Heart left ventricle (tissue), 16 donors: ENCODE results near the gene HOXB2. TPM values are rescaled to one million over a fixed set of nuclear protein-coding genes. Genes with fewer than 3 reads are reported as not detected.

ENCODE experiments used
- ATAC-seq, 4 donors: fragments of 200-7000 bp; cut with Tn5 transposase; one replicate each; pipeline ENCODE4 v1.9.1; 2020 to 2022; ENCODE audit warnings: moderate library complexity in 4 of 4, mild to moderate bottlenecking in 3 of 4, moderate number of reproducible peaks in 1 of 4
- DNase-seq, 5 donors: peaks; one replicate each; pipeline ENCODE4 v3.0.0-alpha.2; 2020
- H3K27ac ChIP-seq, 12 donors: fragments of 200-600 bp; sonication (generic) in 4 of 12; one replicate each; pipeline versions ENCODE4 v1.5.0 to v1.8.0; 2016 to 2022; ENCODE audit warnings: mild to moderate bottlenecking in 2 of 12
- H3K27me3 ChIP-seq, 9 donors: fragments of 200-600 bp; sonication (generic) in 2 of 9; one replicate each; pipeline versions ENCODE4 v1.5.1 to v1.8.0; 2016 to 2022; ENCODE audit warnings: mild to moderate bottlenecking in 3 of 9
- H3K36me3 ChIP-seq, 9 donors: fragments of 200-600 bp; sonication (generic) in 2 of 9; one replicate each; pipeline versions ENCODE4 v1.5.0 to v1.8.0; 2018 to 2022; ENCODE audit warnings: mild to moderate bottlenecking in 2 of 9
- H3K4me1 ChIP-seq, 12 donors: fragments of 200-600 bp; sonication (generic) in 4 of 12; one replicate each; pipeline versions ENCODE4 v1.5.0 to v1.8.0; 2016 to 2022; ENCODE audit warnings: mild to moderate bottlenecking in 3 of 12
- H3K4me3 ChIP-seq, 12 donors: fragments of 200-600 bp; sonication (generic) in 4 of 12; one replicate each; pipeline versions ENCODE4 v1.5.0 to v1.8.0; 2017 to 2022; ENCODE audit warnings: mild to moderate bottlenecking in 9 of 12, moderate library complexity in 4 of 12
- H3K9me3 ChIP-seq, 12 donors: fragments of 200-600 bp; sonication (generic) in 4 of 12; one replicate each; pipeline versions ENCODE4 v1.5.0 to v1.8.0; 2016 to 2022; ENCODE audit warnings: mild to moderate bottlenecking in 1 of 12
- POLR2A ChIP-seq, 2 donors: fragments of 450-650 bp; IDR thresholded peaks; one replicate each; pipeline ENCODE4 v1.6.1; 2017; ENCODE audit warnings: antibody characterized with exemption in 2 of 2, mild to moderate bottlenecking in 2 of 2, moderate library complexity in 2 of 2
- whole genome bisulfite sequencing, 4 donors: extraction: QIAGEN DNeasy Blood & Tissue Kit in 2 of 4; methylation state at CpG; one replicate each; pipeline versions ENCODE4 v1.1.5 to v1.1.7; 2013 to 2018; 5-methylcytosine and 5-hydroxymethylcytosine counted together
- intact Hi-C, 10 donors: fragments of 100-400 bp; cut with DNase I; formaldehyde crosslinking; loops; one replicate each; pipeline versions ENCODE4 v1.11.1 to v1.14.2; 2022
- polyA plus RNA-seq, 2 donors: library from polyadenylated mRNA; stranded (reverse); fragments of 200-250 nt; gene quantifications; one replicate each; pipeline ENCODE4 v1.2.3, GENCODE V29; 2013
- total RNA-seq, 9 donors: library from RNA; depleted of rRNA in 2 of 9; stranded (reverse); fragments of >200 nt in 2 of 9; fragmentation: NEBNext Ultra II Directional in 3 of 9; extraction: Animal tissue kit (Norgen Biotek cat#: 25700) in 3 of 9; gene quantifications; one replicate each; pipeline versions ENCODE4 v1.1.0 to v1.2.4, GENCODE V29; 2016 to 2023
- TF ChIP-seq, protein P1 (sequence below), 12 donors: fragments of 200-600 bp; sonication (generic) in 4 of 12; IDR thresholded peaks; one replicate each; pipeline versions ENCODE4 v1.5.0 to v1.8.0; 2018 to 2022; ENCODE audit warnings: antibody characterized with exemption in 12 of 12, mild to moderate bottlenecking in 5 of 12
- donor health status: ischemic (EF 13 %, LVEDD 7.1; RV severe dilation, severe dysfunction).
- donor health status: healthy with polysubstance abuse.
- donor health status: DM: no; HTN: yes; CAD: no.
- donor health status: DM: no; HTN: no; CAD: no.
- donor health status: ischemic (EF 25% LVEDD 6.9; RV normal size, moderate dysfunction).
- donor health status: ischemic (EF 25% LVEDD 5.7; RV mildly dilated, moderate dysfunction).
- donor health status: healthy.
- donor health status: DM: yes; HTN: yes; CAD: no.
- donor health status: ischemic (EF 35%, LVEDD 5.7; RV mildly dilated, moderate dysfunction).
- donor health status: nonischemic (EF 11% LVEDD 7.7; RV severe dilation, severe dysfunction).
- donor health status: DM: yes; HTN: yes; CAD: no.
- donor health status: PGD.
- donor health status: ischemic (EF 29% LVEDD 5.4; RV normal size, mild dysfunction).
- donor health status: nonischemic (EF 23%, LVEDD 6.1; RV moderate dilation, normal function).

Gene HOXB2
- total and polyA plus RNA-seq, 11 donors, result 0.81 to 6.9 (median 3.0) TPM

DNA sequence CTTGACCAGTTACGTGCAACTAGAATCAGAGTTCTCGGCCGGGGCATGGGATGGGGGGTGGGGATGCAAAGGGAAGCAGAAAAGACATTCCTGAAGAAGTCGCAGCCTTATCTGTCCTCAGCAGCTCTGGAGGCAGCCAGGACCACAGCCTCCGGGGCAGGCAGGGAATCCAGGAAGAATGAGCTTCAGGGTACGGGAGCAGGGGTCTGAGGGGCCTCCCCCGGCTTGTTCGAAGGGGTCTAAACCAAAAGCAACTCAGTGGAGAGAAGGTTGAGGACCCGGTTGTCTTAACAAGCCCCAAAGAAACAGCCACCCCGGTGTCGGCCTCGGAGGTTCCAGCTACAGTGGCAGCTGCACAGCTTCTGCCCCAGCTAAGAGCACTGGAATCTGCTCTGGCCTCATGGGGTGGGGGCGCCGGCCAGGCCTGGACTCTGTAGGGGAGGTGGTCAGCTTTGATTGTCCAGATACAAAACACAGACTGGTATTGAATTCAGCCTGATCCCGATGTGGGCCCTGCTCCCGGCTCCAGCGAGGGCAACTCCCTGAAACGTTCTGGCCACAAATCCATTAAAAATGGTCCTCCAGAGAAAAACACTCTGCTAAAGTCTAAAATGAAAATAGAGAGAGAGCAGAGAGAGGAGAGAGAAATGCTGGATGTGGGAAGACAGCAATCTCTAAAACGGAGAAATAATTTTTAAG lies 25.6 kb upstream of the HOXB2 start:
- no peaks in the 10 kb centered on the region for H3K36me3 ChIP-seq
- H3K9me3 ChIP-seq, result no peaks in the 10 kb centered on the region
- no peak for TF ChIP-seq POLR2A (IDR thresholded peaks at IDR 0.05)
- TF ChIP-seq, protein P1, sequence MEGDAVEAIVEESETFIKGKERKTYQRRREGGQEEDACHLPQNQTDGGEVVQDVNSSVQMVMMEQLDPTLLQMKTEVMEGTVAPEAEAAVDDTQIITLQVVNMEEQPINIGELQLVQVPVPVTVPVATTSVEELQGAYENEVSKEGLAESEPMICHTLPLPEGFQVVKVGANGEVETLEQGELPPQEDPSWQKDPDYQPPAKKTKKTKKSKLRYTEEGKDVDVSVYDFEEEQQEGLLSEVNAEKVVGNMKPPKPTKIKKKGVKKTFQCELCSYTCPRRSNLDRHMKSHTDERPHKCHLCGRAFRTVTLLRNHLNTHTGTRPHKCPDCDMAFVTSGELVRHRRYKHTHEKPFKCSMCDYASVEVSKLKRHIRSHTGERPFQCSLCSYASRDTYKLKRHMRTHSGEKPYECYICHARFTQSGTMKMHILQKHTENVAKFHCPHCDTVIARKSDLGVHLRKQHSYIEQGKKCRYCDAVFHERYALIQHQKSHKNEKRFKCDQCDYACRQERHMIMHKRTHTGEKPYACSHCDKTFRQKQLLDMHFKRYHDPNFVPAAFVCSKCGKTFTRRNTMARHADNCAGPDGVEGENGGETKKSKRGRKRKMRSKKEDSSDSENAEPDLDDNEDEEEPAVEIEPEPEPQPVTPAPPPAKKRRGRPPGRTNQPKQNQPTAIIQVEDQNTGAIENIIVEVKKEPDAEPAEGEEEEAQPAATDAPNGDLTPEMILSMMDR (IDR thresholded peaks at IDR 0.05), result no peak
- intact Hi-C loops, result no loop called here
- H3K4me1 ChIP-seq, result peaks cover 0 to 28% (median 0%) of the 10 kb centered on the region in 12 donors
- peaks cover 16 to 100% (median 96%) of the 10 kb centered on the region in 9 donors for H3K27me3 ChIP-seq
- ATAC-seq, result no peak
- 24 to 44% (median 27%) methylated on average over 19 of the region's 19 CpGs for WGBS, 4 donors
- no peak for DNase-seq
- H3K27ac ChIP-seq, result peak overlapping the region in 3 of 12 donors; percentile 11 to 97 (median 14)
- H3K4me3 ChIP-seq, result no peak overlapping the region

DNA sequence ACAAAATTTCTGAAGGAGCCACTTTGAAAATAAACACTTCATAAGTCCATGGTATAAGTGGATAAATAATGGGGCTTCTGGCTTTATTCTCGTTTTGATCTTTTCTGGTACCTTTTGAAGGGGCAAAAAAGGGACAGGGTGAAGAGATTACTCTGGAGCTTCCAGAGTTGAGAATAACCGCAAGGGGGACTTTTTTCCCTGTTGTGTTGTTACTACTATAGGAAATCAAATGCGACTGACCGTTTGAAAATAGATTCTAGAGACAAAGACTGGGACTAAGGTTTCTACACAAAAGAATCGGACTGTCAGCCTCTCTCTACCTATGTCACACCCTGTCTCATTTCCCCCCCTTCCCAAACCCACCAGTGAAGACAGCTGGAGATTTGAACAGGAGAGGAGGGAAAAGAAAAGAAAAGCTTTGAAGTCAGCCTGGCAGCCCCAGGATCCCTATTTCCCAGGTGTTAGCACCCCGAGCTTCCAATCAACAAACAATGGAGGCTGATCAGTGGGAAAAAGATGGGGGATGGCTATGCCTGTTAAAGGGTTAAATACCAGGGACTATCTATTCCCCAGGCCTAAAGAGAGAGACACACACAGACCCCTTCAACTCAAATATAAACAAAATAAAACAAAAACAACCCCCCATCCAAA lies 24.9 kb upstream of the HOXB2 start:
- WGBS, 4 donors, result 24 to 43% (median 33%) methylated on average over 6 of the region's 6 CpGs
- TF ChIP-seq, protein P1 (IDR thresholded peaks at IDR 0.05), result no peak
- TF ChIP-seq POLR2A (IDR thresholded peaks at IDR 0.05), result no peak
- no peak for DNase-seq
- Histone ChIP-seq H3K4me3 (no peak overlapping the region), H3K36me3 (no peaks in the 10 kb centered on the region), H3K9me3 (no peaks in the 10 kb centered on the region), H3K4me1 (peaks cover 0 to 32% (median 0%) of the 10 kb centered on the region in 12 donors), H3K27ac (peak overlapping the region in 5 of 12 donors; percentile 11 to 97 (median 43)), H3K27me3 (peaks cover 16 to 100% (median 96%) of the 10 kb centered on the region in 9 donors)
- intact Hi-C loops, result no loop called here
- no peak for ATAC-seq

DNA sequence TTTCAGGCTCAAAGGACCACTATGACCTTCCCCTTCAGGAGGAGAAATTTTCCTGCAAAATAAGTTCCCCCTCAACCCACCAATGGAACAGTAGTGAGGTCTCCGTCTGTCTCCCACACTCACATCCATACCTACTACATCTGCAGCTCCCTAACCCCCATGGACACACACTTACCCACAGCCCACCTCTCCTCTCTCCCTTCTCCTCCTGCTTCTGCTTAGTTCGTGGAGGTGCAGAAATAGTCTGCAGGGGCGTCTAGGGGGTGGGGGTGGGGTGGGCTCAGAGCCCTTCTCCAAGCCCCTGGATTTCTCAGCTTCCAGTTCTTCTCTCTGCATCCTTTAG lies 24.3 kb upstream of the HOXB2 start:
- H3K27me3 ChIP-seq, result peaks cover 10 to 100% (median 97%) of the 10 kb centered on the region in 9 donors
- peaks cover 0 to 37% (median 0%) of the 10 kb centered on the region in 12 donors for H3K4me1 ChIP-seq

More for the DNA sequence above, 24.3 kb upstream of the HOXB2 start:
- intact Hi-C loops, result no loop called here
- peak overlapping the region in 3 of 12 donors; percentile 18 to 24 (median 19) for H3K4me3 ChIP-seq
- TF ChIP-seq, protein P1 (IDR thresholded peaks at IDR 0.05), result no peak
- TF ChIP-seq POLR2A (IDR thresholded peaks at IDR 0.05), result no peak
- no peak for ATAC-seq
- DNase-seq, result no peak
- no peaks in the 10 kb centered on the region for H3K36me3 ChIP-seq
- H3K27ac ChIP-seq, result peak overlapping the region in 6 of 12 donors; percentile 43 to 97 (median 73)
- no peaks in the 10 kb centered on the region for H3K9me3 ChIP-seq
- 19 to 34% (median 22%) methylated on average over 3 of the region's 3 CpGs for WGBS, 4 donors
